ENCODE measurements around the gene KCNQ1. TPM values are rescaled to one million over a fixed set of nuclear protein-coding genes. Genes with fewer than 3 reads are reported as not detected.

The KCNQ1 gene
- polyA plus RNA-seq, 1 of the 3 experiments (the other 2 are of a cell fraction): 0.05 TPM

GRCh38 chr11:2762031-2762380 lies 317.2 kb downstream of the KCNQ1 start:
- no peak for DNase-seq
- Histone ChIP-seq H3F3A (replicated peaks; ENCODE audit: insufficient read depth) (peaks cover 4% of the 10 kb centered on the region), H3K4me3 (ENCODE audit: low read depth in 2 of 2, low read length in 1 of 2) (no peak overlapping the region), H3K9me2 (no peaks in the 10 kb centered on the region), H3K27ac (ENCODE audit: low read depth in 2 of 2, low read length in 1 of 2) (no peak overlapping the region), H3K4me1 (ENCODE audit: control insufficient read depth in 1 of 2, insufficient read depth in 2 of 2, low read depth in 1 of 2, low read length in 1 of 2) (peaks cover 0 to 4% of the 10 kb centered on the region in 2 experiments; a peak in 2 of 4 replicates), H4K20me1 (ENCODE audit: insufficient read depth) (no peaks in the 10 kb centered on the region), H3K79me2 (ENCODE audit: insufficient read depth) (no peaks in the 10 kb centered on the region), H3K9me3 (no peaks in the 10 kb centered on the region), H2AFZ (ENCODE audit: low read depth) (no peak overlapping the region), H3K4me2 (no peak overlapping the region), H3K36me3 (replicated peaks in 1 of 2; ENCODE audit: control insufficient read depth in 1 of 2, insufficient read depth in 2 of 2, low read length in 1 of 2) (no peaks in the 10 kb centered on the region), H3K27me3 (ENCODE audit: insufficient read depth) (no peaks in the 10 kb centered on the region), H3K9ac (no peak overlapping the region)
- CTCF ChIA-PET: no interaction called here
- TF ChIP-seq FOXJ3 (CRISPR knock-in tag; IDR thresholded peaks at IDR 0.05): no peak
- TF ChIP-seq ELF1 (IDR thresholded peaks at IDR 0.05): no peak
- 79% methylated on average over 7 of the region's 10 CpGs for WGBS (ENCODE audit: low lambda C conversion rate)
- POLR2A ChIA-PET: no interaction called here

DNA sequence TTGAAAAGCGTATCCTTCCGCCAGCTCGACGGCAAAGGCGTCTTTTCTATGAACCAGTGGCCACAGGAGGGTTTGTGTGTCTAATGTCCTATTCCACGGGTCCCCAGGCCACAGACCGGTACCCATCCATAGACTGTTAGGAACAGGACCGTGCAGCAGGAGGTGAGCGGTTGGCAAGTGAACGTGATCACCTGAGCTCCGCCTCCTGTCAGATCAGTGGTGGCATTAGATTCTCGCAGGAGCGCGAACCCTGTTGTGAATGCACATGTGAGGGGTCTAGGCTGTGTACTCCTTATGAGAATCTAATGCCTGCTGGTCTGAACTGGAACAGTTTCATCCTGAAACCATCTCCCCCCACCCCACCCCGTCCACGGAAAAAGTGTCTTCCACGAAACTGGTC lies 317.6 kb downstream of the KCNQ1 start:
- Histone ChIP-seq H3K4me3 (ENCODE audit: low read depth in 2 of 2, low read length in 1 of 2) (no peak overlapping the region), H3K27ac (ENCODE audit: low read depth in 2 of 2, low read length in 1 of 2) (no peak overlapping the region), H3F3A (replicated peaks; ENCODE audit: insufficient read depth) (peaks cover 4% of the 10 kb centered on the region), H3K79me2 (ENCODE audit: insufficient read depth) (no peaks in the 10 kb centered on the region), H3K4me2 (no peak overlapping the region), H4K20me1 (ENCODE audit: insufficient read depth) (no peaks in the 10 kb centered on the region), H3K9ac (no peak overlapping the region), H3K27me3 (ENCODE audit: insufficient read depth) (no peaks in the 10 kb centered on the region), H3K36me3 (replicated peaks in 1 of 2; ENCODE audit: control insufficient read depth in 1 of 2, insufficient read depth in 2 of 2, low read length in 1 of 2) (no peaks in the 10 kb centered on the region), H3K9me3 (no peaks in the 10 kb centered on the region), H2AFZ (ENCODE audit: low read depth) (no peak overlapping the region), H3K4me1 (ENCODE audit: control insufficient read depth in 1 of 2, insufficient read depth in 2 of 2, low read depth in 1 of 2, low read length in 1 of 2) (peaks cover 0 to 4% of the 10 kb centered on the region in 2 experiments; a peak in 2 of 4 replicates), H3K9me2 (no peaks in the 10 kb centered on the region)
- ChIA-PET POLR2A (no interaction called here), CTCF (no interaction called here)
- 94% methylated on average over 15 of the region's 17 CpGs for WGBS (ENCODE audit: low lambda C conversion rate)
- no peak for DNase-seq
- TF ChIP-seq, protein P1, sequence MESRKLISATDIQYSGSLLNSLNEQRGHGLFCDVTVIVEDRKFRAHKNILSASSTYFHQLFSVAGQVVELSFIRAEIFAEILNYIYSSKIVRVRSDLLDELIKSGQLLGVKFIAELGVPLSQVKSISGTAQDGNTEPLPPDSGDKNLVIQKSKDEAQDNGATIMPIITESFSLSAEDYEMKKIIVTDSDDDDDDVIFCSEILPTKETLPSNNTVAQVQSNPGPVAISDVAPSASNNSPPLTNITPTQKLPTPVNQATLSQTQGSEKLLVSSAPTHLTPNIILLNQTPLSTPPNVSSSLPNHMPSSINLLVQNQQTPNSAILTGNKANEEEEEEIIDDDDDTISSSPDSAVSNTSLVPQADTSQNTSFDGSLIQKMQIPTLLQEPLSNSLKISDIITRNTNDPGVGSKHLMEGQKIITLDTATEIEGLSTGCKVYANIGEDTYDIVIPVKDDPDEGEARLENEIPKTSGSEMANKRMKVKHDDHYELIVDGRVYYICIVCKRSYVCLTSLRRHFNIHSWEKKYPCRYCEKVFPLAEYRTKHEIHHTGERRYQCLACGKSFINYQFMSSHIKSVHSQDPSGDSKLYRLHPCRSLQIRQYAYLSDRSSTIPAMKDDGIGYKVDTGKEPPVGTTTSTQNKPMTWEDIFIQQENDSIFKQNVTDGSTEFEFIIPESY (IDR thresholded peaks at IDR 0.05; ENCODE audit: borderline replicate concordance, low read depth): no peak
- TF ChIP-seq, protein P2, sequence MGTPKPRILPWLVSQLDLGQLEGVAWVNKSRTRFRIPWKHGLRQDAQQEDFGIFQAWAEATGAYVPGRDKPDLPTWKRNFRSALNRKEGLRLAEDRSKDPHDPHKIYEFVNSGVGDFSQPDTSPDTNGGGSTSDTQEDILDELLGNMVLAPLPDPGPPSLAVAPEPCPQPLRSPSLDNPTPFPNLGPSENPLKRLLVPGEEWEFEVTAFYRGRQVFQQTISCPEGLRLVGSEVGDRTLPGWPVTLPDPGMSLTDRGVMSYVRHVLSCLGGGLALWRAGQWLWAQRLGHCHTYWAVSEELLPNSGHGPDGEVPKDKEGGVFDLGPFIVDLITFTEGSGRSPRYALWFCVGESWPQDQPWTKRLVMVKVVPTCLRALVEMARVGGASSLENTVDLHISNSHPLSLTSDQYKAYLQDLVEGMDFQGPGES (IDR thresholded peaks at IDR 0.05; ENCODE audit: low read depth, low read length): no peak
- TF ChIP-seq, protein P3, sequence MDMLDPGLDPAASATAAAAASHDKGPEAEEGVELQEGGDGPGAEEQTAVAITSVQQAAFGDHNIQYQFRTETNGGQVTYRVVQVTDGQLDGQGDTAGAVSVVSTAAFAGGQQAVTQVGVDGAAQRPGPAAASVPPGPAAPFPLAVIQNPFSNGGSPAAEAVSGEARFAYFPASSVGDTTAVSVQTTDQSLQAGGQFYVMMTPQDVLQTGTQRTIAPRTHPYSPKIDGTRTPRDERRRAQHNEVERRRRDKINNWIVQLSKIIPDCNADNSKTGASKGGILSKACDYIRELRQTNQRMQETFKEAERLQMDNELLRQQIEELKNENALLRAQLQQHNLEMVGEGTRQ (IDR thresholded peaks at IDR 0.05; ENCODE audit: borderline replicate concordance, low read depth, low read length): no peak
- TF ChIP-seq MXI1 (IDR thresholded peaks at IDR 0.05; ENCODE audit: low read depth, low read length): no peak
- TF ChIP-seq PBX3 (IDR thresholded peaks at IDR 0.05): no peak
- TF ChIP-seq, protein P4, sequence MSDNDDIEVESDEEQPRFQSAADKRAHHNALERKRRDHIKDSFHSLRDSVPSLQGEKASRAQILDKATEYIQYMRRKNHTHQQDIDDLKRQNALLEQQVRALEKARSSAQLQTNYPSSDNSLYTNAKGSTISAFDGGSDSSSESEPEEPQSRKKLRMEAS (IDR thresholded peaks at IDR 0.05; ENCODE audit: low read depth): no peak
- TF ChIP-seq MEF2A (IDR thresholded peaks at IDR 0.05; ENCODE audit: borderline replicate concordance, low read depth): no peak
- no peak for TF ChIP-seq EP300 (IDR thresholded peaks at IDR 0.05; ENCODE audit: borderline replicate concordance in 1 of 2, low read depth in 1 of 2, low read length in 1 of 2)
- TF ChIP-seq RXRA (IDR thresholded peaks at IDR 0.05; ENCODE audit: borderline replicate concordance, low read depth): no peak
- no peak for TF ChIP-seq SIN3A (IDR thresholded peaks at IDR 0.05; ENCODE audit: borderline replicate concordance, low read depth, low read length)
- no peak for TF ChIP-seq TAF1 (IDR thresholded peaks at IDR 0.05; ENCODE audit: borderline replicate concordance, low read depth, low read length)
- no peak for TF ChIP-seq NFIC (IDR thresholded peaks at IDR 0.05; ENCODE audit: borderline replicate concordance)

Data from SK-N-SH (cell line).